SKM-1 treated with dmso at 0.1 percent for 144 hours (cell line): ENCODE measurements around the gene ERBB3.

Experiments used
- DNase-seq: peaks from one replicate; lab custom pipeline; 2025; ENCODE audit not compliant: unreplicated experiment; lab: John Stamatoyannopoulos, UW

The ERBB3 gene

GRCh38 chr12:56078931-56079722, 838 bp upstream of the ERBB3 start:
- peak; percentile 26 for DNase-seq

DNA sequence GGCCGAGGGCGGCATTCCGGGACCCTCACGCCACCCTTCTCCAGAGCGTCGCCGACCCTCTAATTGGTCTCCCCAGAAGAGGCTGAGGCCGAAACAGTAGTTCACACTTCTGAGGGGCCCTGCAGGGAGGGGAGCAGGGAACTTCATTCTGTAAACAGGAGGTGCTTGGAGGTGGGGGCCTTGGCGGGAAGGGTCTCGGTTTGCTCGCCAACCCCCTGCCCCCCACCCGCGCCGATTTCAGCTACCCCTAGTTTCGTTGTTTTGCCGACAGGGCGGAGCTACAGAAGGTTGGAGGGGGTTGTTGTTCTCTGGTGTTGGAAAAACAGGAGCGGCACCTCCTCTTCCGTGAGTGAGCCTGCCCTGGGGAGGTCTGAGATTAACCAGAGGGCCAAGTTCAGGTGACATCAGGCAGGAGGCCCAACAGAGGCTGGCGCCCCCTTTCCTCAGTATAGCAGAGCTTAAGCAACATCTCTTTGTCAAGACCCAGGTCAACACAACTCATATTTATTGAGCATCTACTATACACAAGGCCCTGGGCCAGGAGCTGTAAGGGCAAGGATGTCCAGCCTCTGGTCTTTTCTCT, 682 bp downstream of the ERBB3 start:
- no peak for DNase-seq

DNA sequence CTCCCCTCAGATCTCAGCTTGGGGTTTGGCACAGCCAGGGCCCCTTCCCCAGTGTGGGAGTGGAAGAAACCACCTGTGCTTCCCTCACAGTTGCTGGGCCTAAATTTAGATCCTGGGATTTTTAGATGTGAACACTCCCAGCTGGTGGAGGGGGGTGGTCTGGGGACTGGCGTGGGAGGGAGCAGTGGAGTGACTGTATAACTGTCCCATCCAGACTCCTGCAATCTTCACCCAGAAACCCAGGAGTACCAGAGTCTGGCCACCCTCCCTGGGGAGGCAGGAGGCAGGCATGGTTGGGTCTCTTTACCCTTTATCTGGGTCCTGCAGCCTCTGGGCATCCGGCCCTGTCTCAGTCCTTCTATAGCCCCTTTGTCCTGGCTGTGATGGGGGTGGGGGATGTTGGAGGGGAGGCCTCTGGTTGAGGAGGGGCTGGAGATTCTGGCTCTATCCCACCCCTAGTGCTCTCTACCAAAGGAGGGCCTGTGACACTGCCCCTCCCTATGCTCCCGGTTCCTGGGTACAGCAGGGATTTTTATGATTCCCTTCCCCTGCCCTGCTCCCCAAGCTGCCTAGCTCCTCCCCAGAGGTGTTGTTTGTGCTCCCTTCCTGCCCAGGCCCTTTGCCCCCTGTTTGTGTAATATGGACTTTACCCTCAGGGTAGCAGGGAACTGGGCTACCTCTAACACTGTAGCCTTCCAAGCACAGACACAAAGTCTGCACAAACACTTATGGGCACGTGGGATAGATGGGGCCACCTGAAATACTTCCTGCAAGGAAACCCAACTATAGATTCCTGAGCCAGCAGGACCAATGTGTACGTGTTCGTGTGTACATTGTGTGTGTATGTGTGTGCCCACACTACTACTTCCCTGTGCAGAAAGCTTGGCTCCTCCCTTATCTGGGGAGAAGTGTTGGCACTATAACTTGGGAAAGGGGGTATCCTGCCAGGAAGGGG, 1.7 kb downstream of the ERBB3 start:
- no peak for DNase-seq

- no peak for DNase-seq
Measured at GRCh38 chr12:56082382-56082781, 2.4 kb downstream of the ERBB3 start.

GRCh38 chr12:56082967-56083366, 3.0 kb downstream of the ERBB3 start:
- no peak for DNase-seq

DNA sequence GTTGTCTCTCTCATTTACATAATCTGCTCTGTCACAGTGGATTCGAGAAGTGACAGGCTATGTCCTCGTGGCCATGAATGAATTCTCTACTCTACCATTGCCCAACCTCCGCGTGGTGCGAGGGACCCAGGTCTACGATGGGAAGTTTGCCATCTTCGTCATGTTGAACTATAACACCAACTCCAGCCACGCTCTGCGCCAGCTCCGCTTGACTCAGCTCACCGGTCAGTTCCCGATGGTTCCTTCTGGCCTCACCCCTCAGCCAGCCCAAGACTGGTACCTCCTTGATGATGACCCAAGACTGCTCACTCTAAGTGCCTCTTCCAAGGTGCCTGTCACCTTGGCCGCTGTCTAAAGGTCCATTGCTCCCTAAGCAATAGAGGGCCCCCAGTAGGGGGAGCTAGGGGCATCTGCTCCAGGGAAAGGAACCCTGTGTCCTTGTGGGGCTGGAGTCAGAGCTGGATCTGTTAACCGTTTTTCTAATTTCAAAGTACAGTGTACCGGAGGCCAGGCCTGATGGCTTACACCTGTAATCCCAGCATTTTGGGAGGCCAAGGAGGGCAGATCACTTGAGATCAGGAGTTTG, 5.1 kb downstream of the ERBB3 start:
- no peak for DNase-seq

- no peak for DNase-seq
Measured at GRCh38 chr12:56086096-56086495, 6.1 kb downstream of the ERBB3 start.

DNA sequence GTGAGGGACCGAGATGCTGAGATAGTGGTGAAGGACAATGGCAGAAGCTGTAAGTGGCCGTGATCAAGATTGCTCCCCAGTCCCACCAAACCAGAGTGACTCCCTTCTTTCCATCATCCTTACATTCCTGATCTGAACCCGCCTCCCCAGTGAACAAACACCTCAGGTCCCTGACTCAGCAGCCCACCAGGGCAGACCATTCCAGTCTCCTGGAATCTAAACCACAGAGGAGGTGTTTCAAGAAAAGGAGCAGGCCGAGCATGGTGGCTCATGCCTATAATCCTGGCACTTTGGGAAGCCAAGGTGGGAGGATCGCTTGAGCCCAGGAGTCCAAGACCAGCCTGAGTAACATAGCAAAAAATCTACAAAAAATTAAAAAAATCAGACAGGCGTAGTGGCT, 6.6 kb downstream of the ERBB3 start:
- no peak for DNase-seq

DNA sequence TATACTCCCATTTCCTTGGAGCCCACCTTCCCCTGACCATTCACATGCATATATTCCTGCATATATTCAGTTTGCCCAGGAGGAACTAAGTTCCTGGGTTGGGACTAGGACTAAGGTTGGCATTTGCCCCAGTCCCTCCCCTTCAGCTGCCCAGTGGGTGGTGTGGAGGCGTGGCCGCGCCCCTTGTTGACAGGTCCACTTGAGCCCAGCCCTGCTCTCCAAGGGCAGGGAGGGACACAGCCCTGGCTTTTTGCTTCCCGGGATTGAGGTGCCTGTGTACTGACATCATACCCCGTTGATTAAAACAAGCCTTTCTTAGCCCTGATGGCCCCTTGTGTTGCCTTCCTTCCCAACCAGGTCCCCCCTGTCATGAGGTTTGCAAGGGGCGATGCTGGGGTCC, 7.3 kb downstream of the ERBB3 start:
- no peak for DNase-seq

- no peak for DNase-seq
Measured at GRCh38 chr12:56097738-56098137, 17.8 kb downstream of the ERBB3 start.

- no peak for DNase-seq
Measured at GRCh38 chr12:56098592-56098991, 18.6 kb downstream of the ERBB3 start.

GRCh38 chr12:56099787-56100186, 19.8 kb downstream of the ERBB3 start:
- no peak for DNase-seq

- no peak for DNase-seq
Measured at GRCh38 chr12:56101045-56101444, 21.1 kb downstream of the ERBB3 start.

DNA sequence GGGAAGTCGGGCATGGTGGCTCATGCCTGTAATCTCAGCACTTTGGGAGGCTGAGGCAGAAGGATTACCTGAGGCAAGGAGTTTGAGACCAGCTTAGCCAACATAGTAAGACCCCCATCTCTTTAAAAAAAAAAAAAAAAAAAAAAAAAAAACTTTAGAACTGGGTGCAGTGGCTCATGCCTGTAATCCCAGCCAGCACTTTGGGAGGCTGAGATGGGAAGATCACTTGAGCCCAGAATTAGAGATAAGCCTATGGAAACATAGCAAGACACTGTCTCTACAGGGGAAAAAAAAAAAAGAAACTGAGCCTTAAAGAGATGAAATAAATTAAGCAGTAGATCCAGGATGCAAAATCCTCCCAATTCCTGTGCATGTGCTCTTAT, 22.7 kb downstream of the ERBB3 start:
- no peak for DNase-seq

GRCh38 chr12:56103066-56103711, 23.2 kb downstream of the ERBB3 start:
- no peak for DNase-seq

DNA sequence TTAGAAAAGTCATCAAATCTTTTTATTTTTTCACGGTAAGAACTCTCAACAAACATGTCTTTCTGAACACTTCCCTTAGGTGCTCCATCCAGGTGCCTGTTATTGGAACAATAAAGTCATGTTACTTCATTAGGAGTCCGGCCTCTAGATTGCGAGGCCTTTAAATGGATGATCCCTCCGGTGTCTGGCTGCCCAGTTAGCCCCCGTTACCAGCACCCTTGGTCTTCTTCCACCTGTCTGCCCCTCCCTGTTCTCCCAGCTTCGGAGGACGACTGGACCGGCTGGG, 23.8 kb downstream of the ERBB3 start:
- DNase-seq = no peak

- DNase-seq = peak; percentile 85
Measured at GRCh38 chr12:56104109-56104814, 24.3 kb downstream of the ERBB3 start, which contains the start of gene PA2G4. Gene PA2G4, plus strand, starts transcription at chr12:56104559. Its CDS starts 179 bp downstream, at chr12:56104738.

- DNase-seq = peak; percentile 2
Measured at GRCh38 chr12:56104815-56105608, 25.0 kb downstream of the ERBB3 start.

GRCh38 chr12:56105609-56105902, 25.6 kb downstream of the ERBB3 start:
- DNase-seq = no peak

DNA sequence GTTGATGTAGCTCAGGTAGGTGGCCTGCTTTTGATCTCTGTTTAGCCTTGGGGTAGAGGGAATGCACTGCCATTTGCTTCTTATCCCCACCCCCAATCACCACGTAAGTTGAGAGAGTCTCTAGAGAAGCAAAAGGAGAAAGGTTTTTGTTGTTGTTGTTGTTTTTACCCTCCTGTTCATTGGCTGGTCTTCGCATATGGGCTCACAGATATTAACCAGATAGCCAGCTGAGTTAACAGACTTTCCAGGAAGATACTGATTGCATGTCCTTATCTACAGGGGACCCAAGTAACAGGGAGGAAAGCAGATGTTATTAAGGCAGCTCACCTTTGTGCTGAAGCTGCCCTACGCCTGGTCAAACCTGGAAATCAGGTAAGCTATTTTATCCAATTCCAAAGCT, 27.3 kb downstream of the ERBB3 start:
- no peak for DNase-seq
